BLaER1 treated with 17β-estradiol and CSF1 and Interleukin-3, amounts not matched to agents 10 nM and 100 nM (cell line): ENCODE data around the gene RBPMS2.

ENCODE experiments used
- H3K27ac ChIP-seq, 11 experiments: shearing (Covaris generic); formaldehyde crosslinking; 2 replicates each; pipeline ENCODE4 v1.8.1; 2022
- H3K27me3 ChIP-seq, 11 experiments: shearing (Covaris generic); formaldehyde crosslinking; 2 replicates each; pipeline ENCODE4 v1.8.1; 2022
- H3K36me3 ChIP-seq, 11 experiments: shearing (Covaris generic); formaldehyde crosslinking; 2 replicates each; pipeline ENCODE4 v1.8.1; 2022
- H3K4me1 ChIP-seq, 10 experiments: shearing (Covaris generic); formaldehyde crosslinking; 2 replicates each; pipeline ENCODE4 v1.8.1; 2022
- H3K4me2 ChIP-seq, 11 experiments: shearing (Covaris generic); formaldehyde crosslinking; 2 replicates each; pipeline ENCODE4 v1.8.1; 2022
- H3K4me3 ChIP-seq, 10 experiments: shearing (Covaris generic); formaldehyde crosslinking; 2 replicates each; pipeline ENCODE4 v1.8.1; 2022
- H3K9ac ChIP-seq, 11 experiments: shearing (Covaris generic); formaldehyde crosslinking; 2 replicates each; pipeline ENCODE4 v1.8.1; 2022
- H3K9me3 ChIP-seq, 11 experiments: shearing (Covaris generic); formaldehyde crosslinking; replicated peaks in 1 of 11; 2 replicates each; pipeline ENCODE4 v1.8.1; 2022
- H4K20me1 ChIP-seq, 11 experiments: shearing (Covaris generic); formaldehyde crosslinking; 2 replicates each; pipeline ENCODE4 v1.8.1; 2022
- Cebpa-rat ChIP-seq, 11 experiments: shearing (Covaris generic); IDR thresholded peaks; 2 replicates each; pipeline ENCODE4 v1.8.1; 2022

Gene RBPMS2

GRCh38 chr15:64776402-64776786 lies 1.0 kb upstream of the RBPMS2 start:
- peak overlapping the region in 6 of 10 experiments; percentile 66 to 77 (median 70); a peak in 9 of 20 replicates for H3K4me3 ChIP-seq
- H4K20me1 ChIP-seq, result peaks cover 0 to 23% (median 14%) of the 10 kb centered on the region in 11 experiments; a peak in 13 of 22 replicates
- peaks cover 0 to 18% (median 8%) of the 10 kb centered on the region in 10 experiments; a peak in 9 of 20 replicates for H3K4me1 ChIP-seq
- no peak overlapping the region for H3K27ac ChIP-seq
- H3K9ac ChIP-seq, result 0 out of 22 replicates have a peak overlapping the region, but pooled peaks of 1 of the 11 experiments have one; percentile 78
- no peaks in the 10 kb centered on the region; a peak in 1 of 22 replicates for H3K9me3 ChIP-seq
- H3K27me3 ChIP-seq, result peaks cover 52 to 72% (median 65%) of the 10 kb centered on the region in 11 experiments
- H3K36me3 ChIP-seq, result no peaks in the 10 kb centered on the region
- TF ChIP-seq Cebpa-rat (IDR thresholded peaks at IDR 0.05), result no peak
- peak overlapping the region in 9 of 11 experiments; percentile 89 to 98 (median 94); a peak in 15 of 22 replicates for H3K4me2 ChIP-seq

- peak overlapping the region; percentile 66 to 77 (median 69) for H3K4me3 ChIP-seq
Measured at GRCh38 chr15:64774629-64775493, 528 bp downstream of the RBPMS2 start.

GRCh38 chr15:64774037-64774628 lies 1.3 kb downstream of the RBPMS2 start:
- TF ChIP-seq Cebpa-rat (IDR thresholded peaks at IDR 0.05), result no peak
- Histone ChIP-seq H3K4me1 (peaks cover 0 to 26% (median 10%) of the 10 kb centered on the region in 10 experiments; a peak in 9 of 20 replicates), H3K27ac (no peak overlapping the region)

More at GRCh38 chr15:64774629-64775493, 528 bp downstream of the RBPMS2 start:
- no peaks in the 10 kb centered on the region for H3K36me3 ChIP-seq
- H3K4me2 ChIP-seq, result peak overlapping the region; percentile 87 to 98 (median 97)
- H3K27ac ChIP-seq, result no peak overlapping the region
- H3K9me3 ChIP-seq, result no peaks in the 10 kb centered on the region; a peak in 1 of 22 replicates
- no peak for TF ChIP-seq Cebpa-rat (IDR thresholded peaks at IDR 0.05)
- H3K4me1 ChIP-seq, result peaks cover 0 to 26% (median 10%) of the 10 kb centered on the region in 10 experiments; a peak in 9 of 20 replicates
- H4K20me1 ChIP-seq, result peaks cover 0 to 23% (median 14%) of the 10 kb centered on the region in 11 experiments; a peak in 13 of 22 replicates
- H3K9ac ChIP-seq, result peak overlapping the region; percentile 46 to 73 (median 59); a peak in 21 of 22 replicates
- H3K27me3 ChIP-seq, result peaks cover 52 to 72% (median 65%) of the 10 kb centered on the region in 11 experiments

GRCh38 chr15:64773606-64774005 lies 1.8 kb downstream of the RBPMS2 start:
- no peak for TF ChIP-seq Cebpa-rat (IDR thresholded peaks at IDR 0.05)
- H4K20me1 ChIP-seq, result peaks cover 0 to 23% (median 14%) of the 10 kb centered on the region in 11 experiments; a peak in 13 of 22 replicates
- H3K9me3 ChIP-seq, result no peaks in the 10 kb centered on the region; a peak in 1 of 22 replicates
- H3K27me3 ChIP-seq, result peaks cover 52 to 67% (median 63%) of the 10 kb centered on the region in 11 experiments
- no peak overlapping the region for H3K9ac ChIP-seq
- no peak overlapping the region for H3K27ac ChIP-seq
- H3K4me2 ChIP-seq, result no peak overlapping the region
- H3K4me1 ChIP-seq, result peaks cover 0 to 26% (median 10%) of the 10 kb centered on the region in 10 experiments; a peak in 9 of 20 replicates
- H3K4me3 ChIP-seq, result no peak overlapping the region
- no peaks in the 10 kb centered on the region for H3K36me3 ChIP-seq

More at GRCh38 chr15:64774037-64774628, 1.3 kb downstream of the RBPMS2 start:
- Histone ChIP-seq H4K20me1 (peaks cover 0 to 23% (median 14%) of the 10 kb centered on the region in 11 experiments; a peak in 13 of 22 replicates), H3K9me3 (no peaks in the 10 kb centered on the region; a peak in 1 of 22 replicates), H3K36me3 (no peaks in the 10 kb centered on the region), H3K27me3 (peaks cover 52 to 72% (median 65%) of the 10 kb centered on the region in 11 experiments), H3K4me3 (peak overlapping the region; percentile 66 to 77 (median 69); a peak in 16 of 20 replicates), H3K4me2 (peak overlapping the region in 10 of 11 experiments; percentile 87 to 98 (median 96); a peak in 17 of 22 replicates), H3K9ac (0 out of 22 replicates have a peak overlapping the region, but pooled peaks of 1 of the 11 experiments have one; percentile 56)

GRCh38 chr15:64772964-64773363 lies 2.4 kb downstream of the RBPMS2 start:
- no peak for TF ChIP-seq Cebpa-rat (IDR thresholded peaks at IDR 0.05)
- Histone ChIP-seq H3K4me3 (no peak overlapping the region), H4K20me1 (peaks cover 0 to 23% (median 14%) of the 10 kb centered on the region in 11 experiments; a peak in 13 of 22 replicates), H3K36me3 (no peaks in the 10 kb centered on the region), H3K4me1 (peaks cover 0 to 28% (median 10%) of the 10 kb centered on the region in 10 experiments; a peak in 12 of 20 replicates), H3K9ac (no peak overlapping the region), H3K27me3 (peaks cover 52 to 60% (median 59%) of the 10 kb centered on the region in 11 experiments), H3K9me3 (no peaks in the 10 kb centered on the region; a peak in 1 of 22 replicates), H3K27ac (no peak overlapping the region), H3K4me2 (no peak overlapping the region)

- H3K36me3 ChIP-seq, result no peaks in the 10 kb centered on the region
- no peak overlapping the region for H3K4me2 ChIP-seq
- H3K9ac ChIP-seq, result no peak overlapping the region
- no peak overlapping the region for H3K4me3 ChIP-seq
- H3K27ac ChIP-seq, result no peak overlapping the region
- peaks cover 50 to 56% (median 55%) of the 10 kb centered on the region in 11 experiments for H3K27me3 ChIP-seq
- H4K20me1 ChIP-seq, result peaks cover 0 to 23% (median 14%) of the 10 kb centered on the region in 11 experiments; a peak in 13 of 22 replicates
- TF ChIP-seq Cebpa-rat (IDR thresholded peaks at IDR 0.05), result no peak
- peaks cover 0 to 33% (median 13%) of the 10 kb centered on the region in 10 experiments; a peak in 16 of 20 replicates for H3K4me1 ChIP-seq
- no peaks in the 10 kb centered on the region; a peak in 1 of 22 replicates for H3K9me3 ChIP-seq
Measured at GRCh38 chr15:64772488-64772887, 2.9 kb downstream of the RBPMS2 start.

GRCh38 chr15:64770626-64771025 lies 4.8 kb downstream of the RBPMS2 start:
- H3K4me2 ChIP-seq, result peak overlapping the region in 3 of 11 experiments; percentile 37 to 47 (median 38); a peak in 3 of 22 replicates
- H4K20me1 ChIP-seq, result peaks cover 0 to 21% (median 13%) of the 10 kb centered on the region in 11 experiments; a peak in 12 of 22 replicates
- no peak for TF ChIP-seq Cebpa-rat (IDR thresholded peaks at IDR 0.05)
- H3K4me3 ChIP-seq, result no peak overlapping the region
- H3K4me1 ChIP-seq, result peaks cover 0 to 42% (median 17%) of the 10 kb centered on the region in 10 experiments; a peak in 16 of 20 replicates
- H3K9me3 ChIP-seq, result no peaks in the 10 kb centered on the region; a peak in 1 of 22 replicates
- H3K9ac ChIP-seq, result no peak overlapping the region
- H3K36me3 ChIP-seq, result no peaks in the 10 kb centered on the region
- peaks cover 32 to 37% (median 36%) of the 10 kb centered on the region in 11 experiments for H3K27me3 ChIP-seq
- H3K27ac ChIP-seq, result no peak overlapping the region

GRCh38 chr15:64767203-64767602 lies 8.2 kb downstream of the RBPMS2 start:
- Histone ChIP-seq H3K4me1 (peaks cover 0 to 49% (median 20%) of the 10 kb centered on the region in 10 experiments; a peak in 16 of 20 replicates), H3K4me3 (no peak overlapping the region), H3K9ac (no peak overlapping the region), H3K36me3 (no peaks in the 10 kb centered on the region), H4K20me1 (no peaks in the 10 kb centered on the region), H3K27me3 (peaks cover 0 to 4% (median 2%) of the 10 kb centered on the region in 11 experiments; a peak in 14 of 22 replicates), H3K4me2 (peak overlapping the region in 10 of 11 experiments; percentile 16 to 67 (median 52); a peak in 18 of 22 replicates), H3K9me3 (no peaks in the 10 kb centered on the region), H3K27ac (peak overlapping the region in 5 of 11 experiments; percentile 14 to 54 (median 51); a peak in 7 of 22 replicates)
- TF ChIP-seq Cebpa-rat (IDR thresholded peaks at IDR 0.05), result no peak
